NCI-H1105 (cell line): ENCODE data around the gene PCSK5.

Source experiments
- DNase-seq: peaks from one replicate; lab custom pipeline; 2025; lab: John Stamatoyannopoulos, UW

Gene PCSK5

DNA sequence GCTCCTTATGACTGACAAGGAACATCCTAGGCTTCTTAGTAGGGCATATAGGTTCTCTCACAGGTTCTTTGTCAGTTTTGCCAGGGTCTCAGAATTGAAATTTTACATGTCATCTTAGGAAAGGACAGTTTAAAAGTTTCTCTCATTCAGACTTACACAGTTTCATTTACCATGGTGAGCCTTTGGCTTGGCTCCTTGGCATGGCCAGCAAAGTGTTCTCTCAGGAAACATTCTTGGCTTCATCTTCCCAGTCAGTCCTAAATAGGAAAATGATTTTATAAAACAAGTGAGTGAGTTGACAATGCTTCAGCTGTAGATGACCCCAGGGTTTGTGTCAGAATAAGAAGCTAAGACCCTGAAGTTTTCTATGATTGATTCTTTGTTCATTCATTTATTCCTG is 191.6 kb downstream of the PCSK5 start:
- no peak for DNase-seq

GRCh38 chr9:76085596-76085995 is 195.1 kb downstream of the PCSK5 start:
- DNase-seq, result no peak

- no peak for DNase-seq
Measured at GRCh38 chr9:76086539-76086938, 196.1 kb downstream of the PCSK5 start.

GRCh38 chr9:76087976-76088375 is 197.5 kb downstream of the PCSK5 start:
- DNase-seq, result no peak

- no peak for DNase-seq
Measured at GRCh38 chr9:76090330-76090729, 199.9 kb downstream of the PCSK5 start.

GRCh38 chr9:76090909-76091308 is 200.4 kb downstream of the PCSK5 start:
- no peak for DNase-seq

DNA sequence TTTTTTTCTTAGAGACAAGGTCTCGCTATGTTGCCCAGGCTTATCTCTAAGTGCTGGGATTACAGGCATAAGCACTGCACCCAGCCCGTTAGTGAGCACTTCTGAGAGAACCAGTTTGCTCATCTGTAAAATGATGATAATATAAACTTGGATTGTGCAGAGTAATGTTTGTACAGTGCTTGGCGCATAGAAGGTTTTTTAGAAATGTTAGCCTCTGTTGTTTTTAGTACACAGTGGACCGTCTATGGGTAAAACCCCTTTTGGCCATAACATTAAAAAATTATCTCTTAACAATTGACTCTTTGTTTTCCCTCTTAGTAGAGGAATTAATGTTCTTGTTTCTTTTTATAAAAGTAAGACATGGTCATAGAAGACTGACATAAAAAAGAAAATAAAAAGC is 202.1 kb downstream of the PCSK5 start:
- DNase-seq, result no peak

DNA sequence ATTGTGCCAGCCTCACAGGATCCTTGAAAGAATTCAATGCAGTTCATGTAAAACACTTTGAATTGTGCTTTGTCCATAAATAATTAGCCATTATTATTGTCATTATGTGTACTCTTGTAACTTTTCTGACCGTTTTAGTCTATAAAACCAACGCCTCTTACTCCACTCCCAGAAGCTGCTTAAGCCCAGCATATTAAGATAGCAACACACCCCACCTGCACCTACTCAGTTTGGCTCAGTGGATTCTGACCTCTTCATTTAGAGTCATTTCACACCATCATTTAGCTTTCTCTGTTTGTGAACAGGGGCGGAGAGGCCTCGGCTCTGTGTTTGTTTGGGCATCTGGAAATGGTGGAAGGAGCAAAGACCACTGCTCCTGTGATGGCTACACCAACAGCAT is 205.1 kb downstream of the PCSK5 start:
- DNase-seq, result no peak

GRCh38 chr9:76099516-76099915 is 209.0 kb downstream of the PCSK5 start:
- no peak for DNase-seq

DNA sequence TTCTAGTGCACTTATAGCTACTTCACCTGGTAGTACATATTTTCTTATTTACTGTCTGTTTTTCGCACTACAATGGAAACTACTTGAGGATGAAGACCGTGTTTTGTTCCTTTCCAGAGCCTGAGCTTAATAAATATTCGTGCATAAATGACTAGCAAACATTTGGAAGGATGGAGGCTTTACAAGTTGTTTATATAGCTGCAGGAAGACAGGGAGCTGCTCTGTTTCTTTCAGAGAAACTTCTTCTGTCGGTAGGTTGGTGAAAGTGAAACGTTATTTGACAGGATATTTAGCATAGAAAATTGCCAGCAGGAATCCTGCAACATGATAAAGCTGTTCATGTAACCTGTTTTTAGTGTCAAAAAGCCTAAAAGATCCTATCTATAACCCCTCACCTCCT is 210.6 kb downstream of the PCSK5 start:
- DNase-seq, result no peak

GRCh38 chr9:76101491-76101890 is 211.0 kb downstream of the PCSK5 start:
- DNase-seq, result no peak

DNA sequence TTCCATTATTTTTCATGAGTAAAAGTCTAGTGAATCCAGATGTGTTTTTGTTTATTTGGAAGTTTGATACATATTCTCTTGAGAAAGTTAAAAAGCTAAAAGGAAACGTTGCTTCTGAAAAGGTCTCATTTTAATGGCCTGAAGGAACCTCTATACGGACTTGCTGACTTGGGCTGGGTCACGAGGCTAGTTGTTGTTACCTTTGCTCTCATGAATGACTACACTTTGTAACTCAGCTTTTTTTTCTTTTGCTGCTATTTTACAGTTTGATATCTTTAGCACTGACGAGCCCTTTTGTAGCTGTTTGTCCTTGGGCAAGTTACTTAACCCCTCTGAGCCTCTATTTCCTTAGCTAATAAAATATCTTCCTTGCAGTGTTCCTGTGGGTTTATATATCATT is 211.5 kb downstream of the PCSK5 start:
- no peak for DNase-seq

GRCh38 chr9:76103531-76104315 is 213.2 kb downstream of the PCSK5 start:
- no peak for DNase-seq

DNA sequence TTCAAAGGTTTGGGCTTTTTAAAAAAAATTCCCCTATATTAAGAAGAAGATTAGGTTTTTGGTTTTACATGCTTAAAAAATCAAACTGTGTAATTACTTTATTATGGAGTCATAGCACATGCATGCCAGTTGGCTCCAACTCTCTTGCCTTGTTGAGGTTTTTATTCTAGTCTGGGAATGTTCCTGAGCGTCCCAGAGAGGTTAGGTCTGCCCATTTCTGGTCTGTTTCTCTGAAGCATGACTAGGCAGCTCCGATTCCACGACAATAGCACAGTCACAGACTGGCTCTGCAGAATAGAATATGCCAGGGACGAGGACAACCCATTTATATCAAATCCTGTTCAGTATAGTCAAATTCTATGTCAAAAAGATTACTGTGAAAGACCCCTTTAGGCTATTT is 217.0 kb downstream of the PCSK5 start:
- no peak for DNase-seq

DNA sequence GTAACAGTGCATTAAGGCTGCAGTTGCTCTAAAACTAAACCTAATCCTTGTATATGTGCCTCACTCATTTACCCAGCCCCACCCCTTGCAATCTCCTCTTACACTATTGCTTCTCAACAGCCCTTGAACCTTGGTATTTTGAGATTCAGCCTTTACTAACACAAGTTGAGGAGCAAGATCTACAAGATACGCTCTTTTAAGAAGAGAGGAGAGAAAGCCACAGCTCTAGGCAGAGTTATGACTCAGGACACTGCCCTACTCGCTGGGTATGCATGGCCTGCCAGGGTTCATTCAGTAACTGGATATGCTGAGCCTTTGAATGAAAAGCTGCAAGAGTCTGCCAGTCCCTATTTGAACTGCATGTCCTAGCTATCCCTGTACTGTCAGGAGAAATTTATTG is 219.5 kb downstream of the PCSK5 start:
- no peak for DNase-seq

DNA sequence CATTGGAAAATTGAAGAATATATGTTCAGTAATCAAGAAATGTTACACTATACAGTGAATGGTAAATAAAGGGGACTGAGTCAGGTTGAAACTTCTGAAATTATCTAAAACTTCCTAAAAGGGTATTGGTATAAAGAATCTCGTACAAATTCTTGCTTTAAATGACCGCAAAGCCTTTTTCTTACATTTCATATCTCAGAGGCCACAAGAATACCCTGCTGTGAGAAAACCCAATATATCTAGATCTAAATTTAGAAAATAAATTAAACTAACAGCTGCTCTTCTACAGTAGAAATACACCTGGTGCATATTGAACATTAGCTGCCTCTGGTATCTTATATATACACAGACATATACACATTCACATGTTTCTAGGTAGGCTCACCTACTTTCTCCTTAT is 221.7 kb downstream of the PCSK5 start:
- no peak for DNase-seq

GRCh38 chr9:76114144-76114543 is 223.7 kb downstream of the PCSK5 start:
- no peak for DNase-seq

GRCh38 chr9:76115396-76115795 is 224.9 kb downstream of the PCSK5 start:
- DNase-seq, result no peak

- DNase-seq, result no peak
Measured at GRCh38 chr9:76115982-76116646, 225.6 kb downstream of the PCSK5 start.

GRCh38 chr9:76116913-76117312 is 226.4 kb downstream of the PCSK5 start:
- no peak for DNase-seq

DNA sequence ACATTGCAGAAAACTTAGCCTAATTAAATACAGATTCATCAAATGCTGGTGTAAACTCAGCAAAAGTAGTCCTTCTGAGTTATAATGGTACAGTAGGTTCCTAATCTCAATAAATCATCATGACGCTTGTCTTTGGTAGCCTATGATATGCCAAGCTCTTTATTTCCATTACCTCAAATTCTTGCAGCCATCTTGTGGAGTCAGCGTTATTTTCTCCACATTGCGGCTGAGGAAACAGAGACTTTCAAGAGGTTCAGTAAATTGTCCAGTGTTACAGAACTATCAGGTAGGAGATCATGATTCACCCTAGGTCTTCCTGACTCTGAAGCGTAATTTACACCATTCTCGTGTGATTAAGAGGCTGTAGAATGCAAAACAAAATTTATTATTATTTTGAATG is 237.2 kb downstream of the PCSK5 start:
- no peak for DNase-seq

DNA sequence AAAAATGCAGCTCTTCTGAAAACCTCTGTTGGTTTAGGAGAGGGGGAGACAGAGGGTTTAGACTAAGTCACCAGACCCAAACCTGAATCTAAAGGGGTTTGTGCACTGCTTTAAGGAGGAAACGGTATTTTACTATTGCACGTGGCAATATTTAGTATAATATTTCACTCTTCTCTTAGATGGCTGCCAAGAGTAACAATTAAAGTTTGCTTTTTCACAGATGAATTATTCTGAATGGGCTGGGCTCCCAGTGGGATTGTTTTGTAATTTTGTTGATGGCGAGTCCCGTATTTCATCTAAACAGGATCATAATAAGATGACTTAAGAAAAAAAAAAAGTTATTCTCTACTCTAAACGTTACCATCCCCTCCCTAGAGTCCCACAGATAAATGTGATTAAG is 245.4 kb downstream of the PCSK5 start:
- no peak for DNase-seq

GRCh38 chr9:76136986-76137385 is 246.5 kb downstream of the PCSK5 start:
- no peak for DNase-seq

GRCh38 chr9:76137931-76138330 is 247.5 kb downstream of the PCSK5 start:
- DNase-seq, result no peak
